NCI-H2196 treated with DMSO at 0.1 percent for 48 hours (cell line): ENCODE data around the gene NKAIN1.
"Not testable (repeated sequence)": the region's sequence is repeated elsewhere in the genome, so short reads cannot be mapped to it uniquely, and the experiment has no call there.

Experiments used
- DNase-seq: peaks from one replicate; lab custom pipeline; 2025; ENCODE audit not compliant: unreplicated experiment; lab: John Stamatoyannopoulos, UW

Gene NKAIN1

GRCh38 chr1:31198150-31198549, 41.5 kb downstream of the NKAIN1 start:
- DNase-seq: no peak

GRCh38 chr1:31196685-31197084, 43.0 kb downstream of the NKAIN1 start:
- no peak for DNase-seq

GRCh38 chr1:31195267-31195666, 44.4 kb downstream of the NKAIN1 start:
- not testable (repeated sequence) for DNase-seq

- DNase-seq: no peak
These were observed 46.0 kb downstream of the NKAIN1 start for GRCh38 chr1:31193729-31194128.

GRCh38 chr1:31191281-31191680, 48.4 kb downstream of the NKAIN1 start:
- no peak for DNase-seq

- no peak for DNase-seq
These were observed 49.7 kb downstream of the NKAIN1 start for GRCh38 chr1:31189696-31190674.

- peak; percentile 19 for DNase-seq
These were observed 55.6 kb downstream of the NKAIN1 start for GRCh38 chr1:31183927-31184554.

GRCh38 chr1:31183126-31183525, 56.6 kb downstream of the NKAIN1 start:
- DNase-seq: no peak

- peak; percentile 17 for DNase-seq
These were observed 57.3 kb downstream of the NKAIN1 start for GRCh38 chr1:31182352-31182751.

- DNase-seq: peak; percentile 53
These were observed 58.0 kb downstream of the NKAIN1 start for GRCh38 chr1:31181515-31182343.

- DNase-seq: no peak
These were observed 59.3 kb downstream of the NKAIN1 start for GRCh38 chr1:31180338-31180737.

GRCh38 chr1:31176291-31176690, 63.4 kb downstream of the NKAIN1 start:
- DNase-seq: not testable (repeated sequence)

- DNase-seq: no peak
These were observed 69.3 kb downstream of the NKAIN1 start for GRCh38 chr1:31170486-31170735.

GRCh38 chr1:31166462-31166861, 73.2 kb downstream of the NKAIN1 start:
- no peak for DNase-seq

GRCh38 chr1:31164291-31164690, 75.4 kb downstream of the NKAIN1 start:
- DNase-seq: no peak

GRCh38 chr1:31163866-31164265, 75.8 kb downstream of the NKAIN1 start:
- DNase-seq: no peak

- no peak for DNase-seq
These were observed 78.1 kb downstream of the NKAIN1 start for GRCh38 chr1:31161571-31161970.

GRCh38 chr1:31159869-31160611, 79.6 kb downstream of the NKAIN1 start:
- no peak for DNase-seq

GRCh38 chr1:31159323-31159722, 80.4 kb downstream of the NKAIN1 start:
- no peak for DNase-seq

- peak; percentile 30 for DNase-seq
These were observed 84.4 kb downstream of the NKAIN1 start for GRCh38 chr1:31155216-31155806.
